Activated CD4-positive, CD25-positive, alpha-beta regulatory T cell treated with anti-CD3 and anti-CD28 coated beads, Interleukin-2, amount 50 U/mL, for 16 hours (primary cell): ENCODE results near the gene ANKLE2.
"Not testable (repeated sequence)": the region's sequence is repeated elsewhere in the genome, so short reads cannot be mapped to it uniquely, and the experiment has no call there.

ENCODE experiments used
- DNase-seq: peaks from one replicate; pipeline ENCODE4 v3.0.0-alpha.2; 2020; ENCODE audit warnings: low read depth, low spot score

The ANKLE2 gene

GRCh38 chr12:132719954-132720324, 41.7 kb downstream of the ANKLE2 start:
- DNase-seq: no peak

DNA sequence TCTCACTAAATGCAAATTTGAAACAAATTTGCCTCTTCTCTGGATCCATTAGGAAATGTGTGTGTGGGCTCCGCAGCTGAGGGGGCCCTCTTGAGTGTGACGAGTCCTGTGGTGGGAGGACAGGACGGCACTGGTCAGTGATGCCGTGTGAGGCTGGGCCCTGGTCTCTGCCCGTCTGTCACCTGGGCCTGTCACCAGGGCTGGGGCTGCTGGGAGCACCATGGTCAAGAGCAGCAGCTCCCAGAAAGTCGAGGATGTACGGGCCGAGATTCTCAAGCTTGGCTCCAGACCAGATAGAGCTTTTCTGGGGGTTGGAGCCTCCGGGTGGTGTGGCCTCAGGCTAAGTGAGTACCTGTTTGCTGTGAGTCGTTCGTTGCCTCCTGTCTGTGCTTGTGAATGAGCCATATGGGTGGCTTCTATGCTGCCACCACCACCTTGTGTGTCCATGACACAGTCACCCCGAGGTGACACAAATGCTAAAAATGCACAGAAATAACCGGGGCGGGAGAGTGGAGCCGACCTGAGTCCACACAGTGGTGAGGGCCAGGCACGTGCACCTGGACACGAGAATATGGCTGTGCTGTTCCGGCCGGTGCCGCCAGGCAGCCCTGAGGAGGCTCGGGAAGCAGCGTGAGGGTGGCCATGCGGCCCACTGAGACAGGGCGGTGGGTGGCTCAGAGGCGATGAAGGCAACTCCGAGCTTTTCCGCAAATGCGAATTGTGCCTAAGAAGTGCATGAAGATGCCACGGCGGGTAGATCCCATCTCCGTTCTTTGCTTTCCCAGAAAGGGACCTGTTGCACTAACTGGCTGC, 42.3 kb downstream of the ANKLE2 start:
- no peak for DNase-seq

DNA sequence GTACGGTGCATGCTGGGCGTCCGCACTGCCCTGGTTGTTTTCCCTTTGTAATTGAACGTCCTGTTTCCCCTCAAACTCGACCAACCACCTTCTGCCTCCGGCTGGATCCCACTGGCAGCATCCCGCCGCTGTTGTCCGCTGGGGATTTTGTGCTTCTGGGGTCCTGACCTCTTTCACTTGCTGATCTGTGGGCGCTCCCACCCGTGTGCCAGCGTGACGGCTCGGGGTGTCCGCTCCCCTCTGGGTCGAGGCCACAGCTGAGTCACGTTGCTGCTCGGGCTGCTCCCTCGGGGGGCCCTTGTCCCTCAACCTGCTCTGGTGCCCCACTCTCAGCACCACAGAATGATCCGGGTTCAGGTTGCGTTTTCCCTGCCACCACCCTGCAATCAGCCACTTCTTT, 43.0 kb downstream of the ANKLE2 start:
- DNase-seq: no peak

DNA sequence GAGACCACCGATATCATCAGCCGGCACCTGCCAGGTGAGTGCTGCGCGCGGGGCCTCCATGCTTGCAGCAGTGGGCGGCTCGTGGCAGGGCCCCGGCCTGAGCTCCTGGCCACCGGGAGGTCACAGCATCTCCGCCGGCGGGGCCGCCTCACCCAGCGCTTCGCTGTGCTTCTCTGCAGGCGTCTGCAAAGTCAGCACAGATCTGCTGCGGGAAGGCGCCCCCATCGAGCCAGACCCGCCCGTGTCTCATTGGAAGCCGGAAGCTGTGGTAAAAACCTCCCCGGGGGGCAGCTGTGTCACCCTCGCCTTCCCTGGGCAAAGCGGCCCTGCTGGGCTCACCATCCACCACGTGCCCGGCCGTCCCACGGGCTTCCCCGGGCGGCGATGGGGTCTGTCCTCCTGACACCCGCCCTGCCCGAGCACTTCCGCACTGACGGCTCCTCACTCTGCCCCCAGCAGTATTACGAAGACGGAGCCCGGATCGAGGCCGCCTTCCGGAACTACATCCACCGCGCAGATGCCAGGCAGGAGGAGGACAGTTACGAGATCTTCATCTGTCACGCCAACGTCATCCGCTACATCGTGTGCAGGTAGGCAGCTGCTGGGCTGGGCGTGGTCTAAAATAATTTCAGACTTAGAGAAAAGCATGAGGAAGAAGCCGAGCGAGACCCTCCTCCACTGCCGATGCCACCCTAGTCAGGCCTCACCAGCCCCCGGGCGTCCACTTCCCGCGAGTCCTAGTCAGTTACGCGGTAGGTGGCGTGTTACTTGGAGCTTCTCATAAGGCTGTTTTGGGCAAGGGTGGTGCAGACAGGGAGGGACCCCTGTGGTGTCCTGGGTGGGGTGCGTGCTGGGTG, 43.9 kb downstream of the ANKLE2 start:
- DNase-seq: no peak

DNA sequence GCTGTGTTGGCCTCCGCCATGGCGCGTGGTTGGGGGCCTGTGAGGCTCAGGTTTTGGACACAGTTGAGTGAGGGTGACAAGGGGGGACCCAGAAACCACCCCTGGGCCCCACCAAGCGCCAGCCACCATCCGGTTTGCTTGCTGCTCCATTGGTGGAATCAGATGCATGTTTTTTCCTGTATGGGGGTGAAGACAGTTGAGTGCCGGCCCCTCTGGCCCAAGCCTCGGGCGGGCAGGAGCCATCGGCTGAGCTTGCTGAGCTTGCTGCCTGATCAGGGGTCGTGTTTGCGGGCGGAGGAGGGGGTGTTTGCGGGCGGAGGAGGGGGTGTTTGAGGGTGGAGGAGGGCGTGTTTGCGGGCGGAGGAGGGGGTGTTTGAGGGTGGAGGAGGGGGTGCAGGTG, 44.6 kb downstream of the ANKLE2 start:
- no peak for DNase-seq

DNA sequence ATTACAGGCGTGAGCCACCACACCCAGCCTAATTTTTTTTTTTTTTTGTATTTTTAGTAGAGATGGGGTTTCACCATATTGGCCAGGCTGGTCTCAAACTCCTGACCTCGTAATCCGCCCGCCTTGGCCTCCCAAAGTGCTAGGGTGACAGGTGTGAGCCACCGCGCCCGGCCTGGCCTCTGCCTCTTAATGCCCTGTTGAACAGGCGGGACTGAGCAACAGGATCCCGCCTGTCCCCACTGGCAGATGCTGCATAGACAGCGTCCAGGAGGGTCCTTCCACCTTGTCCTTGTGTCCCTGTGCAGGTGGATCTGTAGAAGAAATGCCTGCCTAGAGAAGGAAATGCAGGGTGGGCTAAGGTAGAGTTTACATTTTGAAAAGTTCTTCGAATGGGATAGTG, 45.3 kb downstream of the ANKLE2 start:
- DNase-seq: no peak

DNA sequence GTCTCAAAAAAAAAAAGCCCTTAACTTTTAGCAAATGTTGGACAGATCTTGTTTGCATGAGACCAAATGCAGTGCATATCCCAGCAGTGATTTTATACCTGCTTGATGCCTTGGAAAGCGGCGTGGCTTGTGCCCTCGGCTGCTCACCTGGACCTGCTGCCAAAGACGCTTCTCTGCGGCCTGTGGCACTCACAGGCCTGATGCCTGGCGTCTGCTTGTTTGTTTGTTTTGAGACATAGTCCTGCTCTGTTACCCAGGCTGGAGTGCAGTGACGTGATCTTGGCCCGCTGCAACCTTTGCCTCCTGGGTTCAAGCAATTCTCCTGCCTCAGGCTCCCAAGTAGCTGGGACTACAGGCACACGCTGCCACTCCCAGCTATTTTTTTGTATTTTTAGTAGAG, 45.8 kb downstream of the ANKLE2 start:
- DNase-seq: no peak

GRCh38 chr12:132713123-132713522, 48.5 kb downstream of the ANKLE2 start:
- DNase-seq: no peak

GRCh38 chr12:132711080-132711843, 50.4 kb downstream of the ANKLE2 start:
- no peak for DNase-seq

GRCh38 chr12:132710405-132711079, 51.1 kb downstream of the ANKLE2 start, which contains the start of gene PGAM5:
TSS of gene PGAM5 (plus strand) at chr12:132710842. CDS start at chr12:132710877, 35 bp downstream.
- peak; percentile 82 for DNase-seq

DNA sequence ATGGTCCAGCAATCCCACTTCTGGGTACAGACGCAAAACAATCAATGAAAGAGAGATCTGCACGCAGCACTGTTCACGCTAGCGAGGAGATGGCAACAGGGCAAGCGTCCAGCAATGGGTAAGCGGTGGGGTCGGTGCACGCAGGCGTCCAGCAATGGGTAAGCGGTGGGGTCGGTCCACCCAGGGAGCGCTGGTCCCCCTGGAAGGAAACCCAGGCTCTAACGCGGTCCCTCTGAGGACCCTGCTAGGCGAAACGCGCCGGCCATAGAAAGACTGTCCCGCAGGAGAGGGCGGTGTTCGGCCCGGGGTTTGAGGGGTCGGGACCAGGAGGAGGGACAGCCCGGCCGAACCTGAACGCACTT, 51.6 kb downstream of the ANKLE2 start:
- DNase-seq: no peak

- DNase-seq: no peak
Observed at GRCh38 chr12:132708150-132708549, 53.5 kb downstream of the ANKLE2 start.

GRCh38 chr12:132707241-132707640, 54.4 kb downstream of the ANKLE2 start:
- no peak for DNase-seq

- DNase-seq: no peak
Observed at GRCh38 chr12:132703641-132704040, 58.0 kb downstream of the ANKLE2 start.

GRCh38 chr12:132702640-132703039, 59.0 kb downstream of the ANKLE2 start:
- no peak for DNase-seq

DNA sequence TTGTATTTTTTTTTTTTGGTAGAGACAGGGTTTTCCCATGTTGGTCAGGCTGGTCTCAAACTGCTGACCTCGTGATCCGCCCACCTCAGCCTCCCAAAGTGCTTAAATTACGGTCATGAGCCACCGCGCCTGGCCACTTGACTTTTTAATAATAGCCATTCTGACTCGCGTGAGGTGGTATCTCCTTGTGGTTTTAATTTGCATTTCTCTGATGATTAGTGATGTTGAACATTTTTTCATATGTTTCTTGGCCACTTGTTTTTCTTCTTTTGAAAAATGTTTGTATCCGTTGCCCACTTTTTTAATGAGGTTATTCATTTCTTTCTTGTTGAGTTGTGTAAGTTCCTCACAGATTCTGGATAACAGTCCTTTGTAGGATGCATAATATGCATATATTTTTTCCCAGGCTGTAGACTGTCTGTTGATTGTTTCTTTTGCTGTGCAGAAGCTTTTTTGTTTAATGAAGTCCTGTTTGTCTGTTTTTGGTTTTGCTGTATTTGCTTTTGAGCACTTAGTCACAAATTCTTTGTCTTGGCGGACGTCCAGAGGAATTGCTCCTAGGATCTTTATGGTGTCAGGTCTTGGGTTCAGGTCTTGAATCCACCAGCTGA, 61.3 kb downstream of the ANKLE2 start:
- no peak for DNase-seq

- DNase-seq: no peak
Observed at GRCh38 chr12:132698341-132698740, 63.3 kb downstream of the ANKLE2 start.

GRCh38 chr12:132695431-132695830, 66.2 kb downstream of the ANKLE2 start:
- DNase-seq: no peak

- DNase-seq: not testable (repeated sequence)
Observed at GRCh38 chr12:132694888-132695287, 66.7 kb downstream of the ANKLE2 start.

DNA sequence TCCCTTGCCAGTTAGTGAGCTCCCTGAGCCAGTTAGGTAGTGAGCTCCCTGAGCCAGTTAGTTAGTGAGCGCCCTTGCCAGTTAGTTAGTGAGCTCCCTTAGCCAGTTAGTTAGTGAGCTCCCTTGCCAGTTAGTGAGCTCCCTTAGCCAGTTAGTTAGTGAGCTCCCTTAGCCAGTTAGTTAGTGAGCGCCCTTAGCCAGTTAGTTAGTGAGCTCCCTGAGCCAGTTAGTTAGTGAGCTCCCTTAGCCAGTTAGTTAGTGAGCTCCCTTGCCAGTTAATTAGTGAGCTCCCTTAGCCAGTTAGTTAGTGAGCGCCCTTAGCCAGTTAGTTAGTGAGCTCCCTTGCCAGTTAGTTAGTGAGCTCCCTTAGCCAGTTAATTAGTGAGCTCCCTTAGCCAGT, 69.6 kb downstream of the ANKLE2 start:
- DNase-seq: not testable (repeated sequence)

- DNase-seq: no peak
Observed at GRCh38 chr12:132690112-132690511, 71.5 kb downstream of the ANKLE2 start.
